HG02763 (cell line): Measurements from ENCODE around the gene NDFIP2.

ENCODE experiments used
- ATAC-seq: cut with Tn5 transposase; IDR thresholded peaks from one replicate; pipeline ENCODE4 v1.9.1; 2021; ENCODE audit warnings: mild to moderate bottlenecking, moderate library complexity; ENCODE audit not compliant: unreplicated experiment

Gene NDFIP2

DNA sequence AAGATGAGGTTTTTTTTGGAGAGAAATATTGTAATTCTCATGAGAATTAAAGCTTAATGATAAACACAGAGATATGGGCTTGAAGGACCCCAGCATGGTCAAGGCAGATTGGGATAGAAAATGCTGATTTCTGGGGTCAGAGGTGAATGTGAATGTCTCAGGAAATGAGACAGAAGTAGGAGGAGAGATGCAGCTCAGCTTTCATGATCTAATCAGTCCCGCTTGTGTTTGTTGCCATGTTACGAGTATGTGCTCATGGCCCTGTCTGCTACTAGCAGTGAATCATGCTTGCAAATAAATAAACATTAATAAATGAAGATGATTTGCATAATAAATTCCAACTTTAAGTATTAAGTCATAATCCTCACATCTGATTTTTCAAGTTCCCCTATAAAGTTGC is 23.0 kb upstream of the NDFIP2 start:
- ATAC-seq = no peak

DNA sequence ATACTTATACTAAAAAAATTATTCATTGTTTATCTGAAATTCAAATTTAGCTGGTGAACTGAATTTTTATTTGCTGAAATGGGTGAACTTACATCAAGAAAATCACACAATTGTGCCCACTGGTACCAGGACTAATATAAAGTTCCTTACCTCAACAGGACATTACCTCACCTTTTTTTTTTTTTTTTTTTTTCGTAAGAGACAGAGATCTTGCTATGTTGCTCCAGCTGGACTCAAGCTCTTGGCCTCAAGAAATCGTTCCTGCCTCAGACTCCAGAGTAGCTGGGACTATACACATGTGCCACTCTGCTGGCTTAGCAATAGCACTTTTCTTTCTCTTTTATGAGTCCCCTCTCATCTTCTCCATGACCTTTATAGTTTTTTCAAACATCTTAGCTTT is 22.5 kb upstream of the NDFIP2 start:
- ATAC-seq = no peak

DNA sequence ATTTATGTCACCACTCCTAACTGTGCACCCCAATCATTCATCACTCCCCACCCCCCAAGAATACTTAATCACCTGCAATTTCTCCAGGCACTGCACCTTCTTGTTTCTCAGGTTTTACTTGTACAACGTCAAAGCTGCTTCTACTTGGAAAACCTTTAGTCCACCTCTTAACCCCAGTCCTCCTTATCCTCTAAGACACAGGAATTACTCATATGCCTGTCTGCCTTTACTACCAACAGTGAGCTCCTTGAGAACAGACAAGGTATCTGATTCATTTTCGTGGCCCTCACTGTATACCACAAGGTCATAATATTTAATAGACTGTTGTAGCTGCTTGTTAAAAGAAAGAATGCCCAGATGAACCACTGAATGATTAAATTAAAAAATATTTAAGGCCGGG is 21.0 kb upstream of the NDFIP2 start:
- ATAC-seq = no peak

DNA sequence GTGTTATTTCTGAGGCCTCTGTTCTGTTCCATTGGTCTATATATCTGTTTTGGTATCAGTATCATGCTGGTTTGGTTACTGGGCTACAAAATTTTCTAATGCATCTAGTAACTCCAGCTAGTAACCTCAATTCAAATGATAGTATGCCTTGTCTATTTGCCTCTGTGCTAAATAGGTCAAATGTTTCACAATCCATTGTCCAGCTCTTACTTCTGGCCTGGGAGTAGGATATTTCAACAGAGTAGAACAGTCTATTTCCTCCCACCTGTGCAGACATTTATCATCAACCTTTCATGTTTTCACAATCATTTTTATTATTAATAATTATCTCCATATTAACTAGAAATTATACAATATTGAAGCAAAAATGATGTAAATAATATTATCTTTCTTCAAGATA is 18.1 kb upstream of the NDFIP2 start:
- no peak for ATAC-seq

DNA sequence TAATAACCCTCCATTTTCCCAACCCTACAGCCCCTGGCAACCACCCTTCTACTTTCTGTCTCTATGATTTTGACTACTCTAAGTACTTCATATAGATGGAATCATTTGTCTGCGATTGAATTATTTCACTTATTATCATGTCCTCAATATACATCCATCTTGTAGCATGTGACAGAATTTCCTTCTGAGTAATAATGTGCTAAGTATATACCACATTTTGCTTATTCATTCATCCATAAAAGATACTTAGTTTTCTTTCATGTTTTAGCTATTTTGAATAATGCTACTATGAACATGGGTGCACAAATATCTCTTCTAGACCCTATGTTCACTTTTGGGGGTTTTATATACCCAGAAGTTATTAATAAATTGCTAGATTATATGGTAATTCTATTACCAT is 17.4 kb upstream of the NDFIP2 start:
- ATAC-seq = no peak

DNA sequence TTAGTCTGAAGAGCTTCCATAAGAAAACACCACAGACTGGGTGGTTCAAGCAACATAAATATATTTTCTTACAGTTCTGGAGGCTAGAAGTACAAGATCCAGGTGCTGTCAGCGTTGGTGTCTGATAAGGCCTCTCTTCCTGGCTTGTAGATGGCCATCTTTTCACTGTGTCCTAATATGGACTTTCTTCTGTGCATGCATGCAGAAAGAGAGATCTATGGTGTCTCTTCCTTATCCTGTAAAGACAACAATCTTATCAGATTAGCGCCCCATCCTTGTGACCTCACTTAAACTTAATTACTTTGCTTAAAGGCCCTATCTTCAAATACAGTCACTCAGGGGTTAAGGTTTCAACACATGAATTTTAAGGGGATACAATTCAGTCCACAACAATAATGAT is 14.1 kb upstream of the NDFIP2 start:
- no peak for ATAC-seq

DNA sequence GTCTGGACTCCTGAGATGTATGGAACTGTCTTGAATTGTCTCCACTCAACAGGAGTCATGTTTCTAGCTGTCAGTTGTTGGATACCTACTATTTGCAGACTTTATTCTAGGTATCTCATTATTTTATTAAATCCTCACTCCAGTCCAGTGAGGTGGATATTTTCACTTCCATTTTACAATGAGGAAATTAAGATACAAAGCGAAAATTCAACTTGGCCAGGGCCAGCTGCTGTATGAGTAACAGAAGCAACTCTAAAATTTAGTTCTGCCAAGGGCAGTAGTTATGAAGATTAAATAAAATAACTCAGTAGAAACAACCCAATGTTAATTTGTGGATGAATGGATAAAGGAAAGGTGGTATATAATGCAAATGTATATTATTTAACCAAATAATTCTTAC is 12.6 kb upstream of the NDFIP2 start:
- no peak for ATAC-seq

DNA sequence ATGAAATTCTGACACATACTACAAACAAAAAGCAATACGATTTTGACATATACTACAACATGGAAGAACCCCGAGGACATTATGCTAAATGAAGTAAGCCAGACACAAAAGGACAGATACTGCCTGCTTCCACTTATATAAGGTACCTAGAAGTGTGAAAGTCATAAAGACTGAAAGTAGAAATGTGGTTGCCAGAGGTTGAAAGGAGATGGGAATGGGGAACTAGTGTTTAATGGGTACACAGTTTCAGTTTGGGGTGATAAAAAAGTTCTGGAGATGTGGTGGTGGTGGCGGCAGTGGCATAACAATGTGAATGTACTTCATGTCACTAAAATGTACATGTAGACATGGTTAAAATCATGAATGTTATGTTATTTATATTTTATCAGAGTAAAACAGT is 12.1 kb upstream of the NDFIP2 start:
- ATAC-seq = no peak

DNA sequence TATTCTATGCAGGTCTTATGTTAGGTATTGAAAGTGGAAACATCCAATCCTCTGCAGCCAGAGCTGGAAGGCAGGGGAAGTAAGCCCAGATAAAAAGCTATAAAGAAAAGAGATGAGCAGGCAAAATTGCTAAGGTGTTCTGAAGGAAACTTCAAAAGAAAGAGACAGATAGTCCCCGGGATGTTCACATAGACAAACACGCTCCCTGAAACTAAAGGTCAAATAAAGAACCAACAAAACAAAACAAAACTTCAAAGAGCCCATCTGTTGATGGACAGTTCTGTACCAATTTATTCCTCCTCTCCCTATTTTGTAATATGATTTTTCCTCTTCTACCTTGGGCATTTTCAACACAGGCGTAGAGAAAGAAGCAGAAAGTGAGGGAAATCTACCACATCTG is 11.3 kb upstream of the NDFIP2 start:
- no peak for ATAC-seq

DNA sequence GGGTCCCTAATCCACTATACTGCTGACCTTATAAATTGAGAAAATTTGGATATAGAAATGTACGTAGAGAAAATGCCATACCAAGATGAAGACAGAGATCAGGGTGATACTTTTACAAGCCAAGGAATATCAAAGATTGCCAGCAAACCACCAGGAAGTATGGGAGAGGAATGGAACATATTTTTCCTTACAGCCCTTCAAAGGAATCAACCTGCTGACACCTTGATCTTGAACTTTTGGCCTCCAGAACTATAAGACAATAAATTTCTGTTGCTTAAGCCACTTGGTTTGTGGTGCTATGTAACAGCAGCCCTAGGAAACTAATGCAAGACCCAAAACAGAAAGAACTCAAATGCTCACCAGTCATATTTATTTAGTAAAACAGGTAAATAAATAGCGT is 10.3 kb upstream of the NDFIP2 start:
- ATAC-seq = no peak

DNA sequence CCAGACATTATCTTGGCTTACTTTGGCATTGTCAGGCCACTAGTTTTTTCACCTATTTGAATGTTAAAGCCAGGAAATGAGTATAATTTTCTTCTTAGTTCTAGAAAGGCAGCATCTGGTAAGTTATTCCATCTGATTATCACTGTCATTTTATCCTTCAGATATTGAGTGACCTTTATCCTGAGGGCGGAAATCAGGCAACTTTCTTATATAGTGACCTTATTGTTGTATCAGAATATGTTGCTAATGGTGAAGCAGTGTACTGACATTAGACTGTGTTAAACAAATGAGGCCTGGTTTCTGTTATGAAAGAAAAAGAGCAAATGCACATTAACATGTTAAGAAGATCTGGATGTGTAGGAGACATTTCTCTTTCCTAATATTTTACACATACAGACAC is 5.4 kb upstream of the NDFIP2 start:
- ATAC-seq = no peak

DNA sequence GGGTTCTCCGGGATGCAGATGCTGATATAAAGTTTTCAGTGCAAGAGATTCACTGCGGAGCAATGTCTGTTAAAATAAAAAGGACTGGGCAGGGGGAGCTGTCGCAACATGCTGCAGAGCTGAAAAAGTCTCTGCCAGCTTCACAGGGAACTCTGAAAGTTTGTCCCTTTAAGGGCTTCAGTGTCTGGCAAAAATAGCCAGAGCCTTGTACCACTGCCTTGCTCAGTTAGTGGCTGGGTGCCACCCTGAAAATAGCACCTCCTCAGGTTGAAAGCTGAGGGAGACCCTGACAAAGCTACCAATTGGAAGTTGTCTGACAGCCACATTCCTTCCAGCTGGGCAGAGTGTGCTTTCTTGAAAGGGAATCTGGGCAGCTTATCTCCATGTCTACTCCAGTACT is 3.0 kb upstream of the NDFIP2 start:
- ATAC-seq = no peak

DNA sequence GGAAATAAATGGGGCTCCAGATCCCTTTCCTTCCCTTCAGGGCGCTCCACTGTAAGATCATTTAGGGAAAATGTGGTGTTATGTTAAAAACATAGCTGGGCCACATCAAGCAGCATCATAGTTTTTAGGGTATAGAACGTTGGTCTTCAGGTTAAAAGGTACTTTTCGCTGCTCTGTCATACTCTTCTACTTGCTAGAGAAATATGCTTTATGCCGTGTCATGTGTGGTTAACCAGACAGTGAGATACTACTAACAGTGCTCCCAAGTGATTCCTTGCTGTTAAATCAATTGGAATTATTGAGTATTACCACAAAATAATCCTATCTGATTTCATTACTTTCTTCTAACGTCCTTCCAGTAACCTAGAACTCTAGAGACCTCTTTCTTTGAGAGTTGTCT is 1.1 kb upstream of the NDFIP2 start:
- no peak for ATAC-seq

DNA sequence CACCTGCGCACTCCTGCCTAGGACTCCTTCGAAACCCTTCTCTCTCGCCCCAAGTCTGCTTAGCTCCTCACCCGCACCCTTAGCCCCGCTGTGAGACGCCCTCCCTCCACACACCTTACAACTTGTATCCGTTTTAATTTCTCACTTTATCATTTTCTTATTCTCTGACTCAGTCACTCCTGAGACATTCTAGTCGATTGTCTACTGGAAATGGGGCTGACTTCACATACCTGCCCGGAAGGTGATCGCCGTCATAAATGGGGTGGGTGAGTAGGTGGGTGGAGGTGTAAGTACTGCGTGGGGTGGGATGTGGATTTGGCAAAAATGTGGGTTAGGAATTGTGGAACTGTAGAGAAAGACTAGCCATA is 714 bp downstream of the NDFIP2 start:
- peak; percentile 31 for ATAC-seq

DNA sequence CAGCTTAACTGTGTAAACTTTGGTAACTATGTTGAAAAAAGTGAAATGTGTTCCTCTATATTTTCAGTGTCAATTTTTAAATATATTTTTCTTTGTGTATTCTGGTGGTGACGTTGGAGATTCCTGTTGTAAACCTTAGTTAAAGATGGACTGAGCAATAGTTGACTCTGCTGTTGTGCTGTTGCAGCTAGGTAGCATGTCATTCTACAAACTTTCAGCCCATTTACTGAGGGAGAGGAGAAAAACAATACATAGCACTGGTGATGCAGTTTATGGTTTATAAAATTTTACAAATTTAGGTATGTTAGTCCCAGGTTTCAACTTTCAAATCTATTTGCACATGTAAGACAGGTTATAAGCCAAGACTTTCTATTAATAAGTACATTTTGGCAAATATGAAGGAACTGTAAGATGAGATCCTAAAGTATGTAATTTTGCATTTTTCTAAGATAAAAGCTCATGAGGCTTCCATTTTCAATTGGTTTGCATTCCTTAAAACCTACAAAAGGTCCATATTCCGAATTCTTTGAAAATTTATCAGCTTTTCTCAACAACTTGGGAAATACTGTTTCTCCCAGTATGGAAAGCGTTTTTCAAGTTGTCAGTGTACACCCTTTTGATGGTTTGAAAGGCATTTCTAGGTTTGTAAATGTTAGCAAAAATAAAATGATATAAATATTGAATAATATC is 1.5 kb downstream of the NDFIP2 start:
- ATAC-seq = no peak

DNA sequence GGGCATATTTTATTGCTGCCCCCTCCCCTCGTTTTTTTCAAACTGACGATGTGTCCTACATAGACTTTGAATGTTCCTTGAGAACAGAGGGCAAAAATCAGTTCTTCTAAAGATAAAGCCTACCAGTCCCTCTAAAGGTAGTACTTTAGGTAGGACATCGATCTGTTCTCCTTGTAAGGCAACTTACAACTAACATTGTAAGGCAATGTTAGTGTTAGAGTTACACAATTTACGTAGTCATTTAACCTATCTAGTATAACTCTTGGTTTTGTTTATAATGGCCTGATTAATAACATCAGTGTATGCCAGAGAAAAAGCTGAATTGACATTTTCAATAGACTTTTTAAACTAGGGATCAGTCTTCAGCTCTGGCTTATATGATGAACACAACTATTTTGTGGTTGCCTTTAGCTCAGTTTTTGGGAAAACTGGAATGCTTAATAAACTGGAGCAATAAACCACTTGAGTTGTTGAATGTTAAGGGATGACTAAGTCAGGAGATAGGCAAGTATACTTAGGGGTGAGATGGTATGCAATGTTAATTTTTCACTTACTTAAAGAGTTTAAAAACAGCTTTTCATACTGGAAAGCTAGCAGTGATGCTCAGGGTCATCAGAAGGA is 2.2 kb downstream of the NDFIP2 start:
- no peak for ATAC-seq

DNA sequence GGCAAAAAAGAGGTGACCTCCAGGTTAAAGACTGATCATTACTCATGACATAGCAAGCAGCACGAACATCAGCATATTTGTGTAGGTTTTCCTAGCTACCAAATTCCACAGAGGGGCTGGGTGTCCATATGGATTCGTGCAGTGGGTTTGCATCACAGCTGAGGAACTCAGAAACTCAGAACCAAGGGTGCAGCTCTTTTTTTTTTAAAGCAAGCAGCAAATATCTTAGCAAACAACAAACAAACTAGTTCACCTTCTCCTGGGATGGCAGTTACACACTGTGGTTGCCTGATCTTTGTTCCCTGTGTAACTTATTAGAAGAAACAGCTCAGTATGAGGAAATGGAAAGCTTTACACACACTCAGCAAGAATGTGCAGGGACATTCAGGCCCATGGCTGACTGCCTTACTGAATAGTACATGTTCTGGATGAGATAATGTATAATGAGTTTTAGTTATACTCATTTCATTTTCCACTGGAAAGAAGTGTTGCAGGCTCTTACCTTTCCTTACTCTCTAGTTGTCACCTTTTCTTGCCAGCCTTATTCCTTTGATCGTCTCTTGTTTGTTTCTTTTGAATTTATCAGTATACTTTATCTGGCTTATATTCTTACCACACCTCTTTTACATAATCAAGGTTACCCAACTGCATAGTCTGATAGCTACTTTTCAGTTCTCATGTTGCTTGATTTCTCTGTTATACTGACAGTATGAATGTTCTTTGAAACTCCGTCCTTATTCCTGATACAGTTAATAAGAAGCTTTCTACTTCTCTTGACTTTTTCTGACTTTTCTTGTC is 4.3 kb downstream of the NDFIP2 start:
- no peak for ATAC-seq

DNA sequence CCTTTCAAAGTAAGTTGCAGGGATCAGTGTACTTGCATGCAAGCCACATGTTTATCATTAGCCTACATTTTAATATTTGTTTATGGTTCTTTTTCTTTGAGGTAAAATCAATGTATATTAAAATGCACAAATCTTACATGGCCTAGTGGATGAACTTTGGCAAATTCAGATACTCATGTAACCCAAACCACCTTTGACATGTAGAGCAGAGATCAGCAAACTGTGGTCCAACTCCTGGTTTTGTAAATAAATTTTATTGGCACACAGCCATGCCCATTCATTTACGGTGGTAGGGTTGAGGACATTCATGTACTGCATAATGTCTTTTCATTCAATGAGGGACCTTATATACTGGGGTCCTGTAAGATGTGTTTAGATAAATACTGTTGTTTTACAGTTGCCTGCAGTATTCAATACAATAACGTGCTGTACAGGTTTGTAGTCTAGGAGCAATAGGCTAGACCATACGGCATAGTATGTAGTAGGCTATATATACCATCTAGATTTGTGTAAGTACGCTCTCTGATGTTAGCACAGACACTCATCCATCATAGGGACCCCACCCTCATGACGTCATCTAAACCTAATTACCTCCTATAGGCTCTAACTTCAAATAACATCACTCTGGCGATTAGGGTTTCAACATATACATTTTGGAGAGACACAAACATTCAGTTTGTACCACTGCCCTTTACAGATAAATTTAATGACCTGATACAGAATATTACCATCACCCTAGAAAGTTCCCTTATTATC is 5.7 kb downstream of the NDFIP2 start:
- ATAC-seq = no peak

DNA sequence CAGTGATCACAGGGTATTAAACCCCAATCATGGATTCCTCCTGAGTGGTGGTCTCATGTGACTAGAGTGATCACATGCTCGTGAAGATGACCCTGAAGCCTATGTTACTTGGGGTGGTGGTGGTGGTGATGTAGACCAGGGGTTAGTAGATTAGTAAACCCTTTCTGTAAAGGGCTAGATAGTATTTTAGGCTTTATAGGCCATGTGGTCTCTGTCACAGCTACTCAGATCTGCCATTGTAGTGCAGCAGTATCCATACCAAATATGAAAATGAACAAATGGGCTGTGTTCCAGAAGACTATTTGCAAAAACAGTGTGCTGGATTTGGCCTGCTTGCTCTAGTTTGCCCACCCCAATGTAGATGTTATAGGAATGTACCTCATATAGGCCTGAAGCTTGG is 9.4 kb downstream of the NDFIP2 start:
- no peak for ATAC-seq

DNA sequence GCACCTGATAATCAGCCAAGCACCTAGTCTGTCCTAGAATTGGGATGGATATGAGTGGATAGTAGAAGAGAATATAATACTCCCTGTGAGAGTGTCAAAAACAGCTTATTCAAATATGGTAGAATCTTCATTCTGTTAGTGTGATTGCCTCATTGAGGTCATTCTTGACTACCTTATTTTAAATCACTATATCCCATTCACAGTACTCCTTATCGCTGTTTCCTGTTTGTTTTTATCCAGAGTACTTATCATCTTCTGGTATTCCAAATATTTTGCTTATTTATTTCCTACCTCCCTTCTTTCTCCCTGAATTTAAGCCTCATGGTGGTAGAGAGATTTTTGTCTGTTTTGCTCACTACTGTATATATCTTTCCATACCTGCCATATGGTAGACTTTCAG is 9.9 kb downstream of the NDFIP2 start:
- ATAC-seq = no peak

DNA sequence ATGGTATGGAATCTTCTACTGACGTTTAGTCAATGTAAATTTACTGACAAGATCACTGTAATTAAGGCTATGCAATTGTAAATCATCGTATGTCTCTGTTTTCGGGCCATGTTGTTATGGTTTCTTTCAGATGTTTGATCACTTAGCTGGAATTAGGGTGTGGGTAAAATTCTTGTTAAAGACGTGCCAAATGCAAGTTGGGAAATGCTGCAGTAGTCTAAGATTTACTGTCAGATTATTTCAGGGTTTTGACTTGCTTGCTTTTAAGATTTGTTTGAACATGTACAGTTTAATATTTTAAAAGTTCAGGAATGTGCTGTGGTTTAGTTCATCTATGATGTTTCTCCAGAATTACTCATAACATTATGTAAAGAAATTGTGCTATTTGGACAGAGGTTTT is 10.8 kb downstream of the NDFIP2 start:
- no peak for ATAC-seq
